ENCODE data around the gene NFILZ.

NFILZ gene

DNA sequence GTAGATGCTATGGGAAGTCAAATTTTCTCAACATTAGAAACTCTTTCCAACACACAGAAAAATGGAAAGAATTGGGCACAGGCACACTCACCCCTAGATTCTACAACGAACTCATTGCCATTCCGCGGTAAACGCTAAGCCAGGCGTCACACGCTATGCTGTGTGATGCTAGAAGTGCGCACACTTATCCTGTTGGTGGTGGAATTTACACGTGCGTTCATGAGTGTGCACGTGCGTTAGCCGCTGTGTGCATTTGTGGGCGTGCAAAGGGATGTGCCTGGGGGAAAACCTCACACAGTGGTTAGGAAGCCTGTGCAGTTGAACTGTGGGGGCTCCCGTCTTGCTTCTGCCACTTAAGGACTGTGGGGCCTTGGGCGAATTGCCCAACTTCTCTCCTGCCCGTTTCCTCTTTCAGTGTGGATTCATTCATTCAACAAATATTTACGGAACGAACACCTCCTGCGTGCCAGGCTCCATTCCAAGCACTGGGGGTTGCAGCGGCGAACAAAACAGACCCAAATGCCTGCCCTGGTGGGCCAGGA lies 7.7 kb downstream of the NFILZ start:
- TF ChIP-seq POLR2AphosphoS5 (IDR thresholded peaks at IDR 0.05; ENCODE audit: low read depth, low read length) = no peak
- no peak for TF ChIP-seq FOXP2 (optimal IDR thresholded peaks at IDR 0.05; ENCODE audit: borderline replicate concordance, extremely low read depth, extremely low read length, insufficient read depth)
- no peak for TF ChIP-seq SIN3A (IDR thresholded peaks at IDR 0.05; ENCODE audit: borderline replicate concordance, insufficient read depth, low read length)
- TF ChIP-seq TAF1 (IDR thresholded peaks at IDR 0.05; ENCODE audit: borderline replicate concordance, insufficient read depth, low read length) = no peak
- TF ChIP-seq, protein P1, sequence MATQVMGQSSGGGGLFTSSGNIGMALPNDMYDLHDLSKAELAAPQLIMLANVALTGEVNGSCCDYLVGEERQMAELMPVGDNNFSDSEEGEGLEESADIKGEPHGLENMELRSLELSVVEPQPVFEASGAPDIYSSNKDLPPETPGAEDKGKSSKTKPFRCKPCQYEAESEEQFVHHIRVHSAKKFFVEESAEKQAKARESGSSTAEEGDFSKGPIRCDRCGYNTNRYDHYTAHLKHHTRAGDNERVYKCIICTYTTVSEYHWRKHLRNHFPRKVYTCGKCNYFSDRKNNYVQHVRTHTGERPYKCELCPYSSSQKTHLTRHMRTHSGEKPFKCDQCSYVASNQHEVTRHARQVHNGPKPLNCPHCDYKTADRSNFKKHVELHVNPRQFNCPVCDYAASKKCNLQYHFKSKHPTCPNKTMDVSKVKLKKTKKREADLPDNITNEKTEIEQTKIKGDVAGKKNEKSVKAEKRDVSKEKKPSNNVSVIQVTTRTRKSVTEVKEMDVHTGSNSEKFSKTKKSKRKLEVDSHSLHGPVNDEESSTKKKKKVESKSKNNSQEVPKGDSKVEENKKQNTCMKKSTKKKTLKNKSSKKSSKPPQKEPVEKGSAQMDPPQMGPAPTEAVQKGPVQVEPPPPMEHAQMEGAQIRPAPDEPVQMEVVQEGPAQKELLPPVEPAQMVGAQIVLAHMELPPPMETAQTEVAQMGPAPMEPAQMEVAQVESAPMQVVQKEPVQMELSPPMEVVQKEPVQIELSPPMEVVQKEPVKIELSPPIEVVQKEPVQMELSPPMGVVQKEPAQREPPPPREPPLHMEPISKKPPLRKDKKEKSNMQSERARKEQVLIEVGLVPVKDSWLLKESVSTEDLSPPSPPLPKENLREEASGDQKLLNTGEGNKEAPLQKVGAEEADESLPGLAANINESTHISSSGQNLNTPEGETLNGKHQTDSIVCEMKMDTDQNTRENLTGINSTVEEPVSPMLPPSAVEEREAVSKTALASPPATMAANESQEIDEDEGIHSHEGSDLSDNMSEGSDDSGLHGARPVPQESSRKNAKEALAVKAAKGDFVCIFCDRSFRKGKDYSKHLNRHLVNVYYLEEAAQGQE (IDR thresholded peaks at IDR 0.05; ENCODE audit: insufficient read depth in 1 of 2, low read depth in 2 of 2, low read length in 2 of 2) = no peak

GRCh38 chr19:8639821-8640401 lies 9.5 kb downstream of the NFILZ start:
- TF ChIP-seq TAF1 (IDR thresholded peaks at IDR 0.05; ENCODE audit: borderline replicate concordance, insufficient read depth, low read length) = no peak
- TF ChIP-seq POLR2AphosphoS5 (IDR thresholded peaks at IDR 0.05; ENCODE audit: low read depth, low read length) = no peak
- TF ChIP-seq, protein P1 (IDR thresholded peaks at IDR 0.05; ENCODE audit: insufficient read depth in 1 of 2, low read depth in 2 of 2, low read length in 2 of 2) = no peak
- no peak for TF ChIP-seq SIN3A (IDR thresholded peaks at IDR 0.05; ENCODE audit: borderline replicate concordance, insufficient read depth, low read length)
- TF ChIP-seq FOXP2 (optimal IDR thresholded peaks at IDR 0.05; ENCODE audit: borderline replicate concordance, extremely low read depth, extremely low read length, insufficient read depth) = no peak

- TF ChIP-seq POLR2AphosphoS5 (IDR thresholded peaks at IDR 0.05; ENCODE audit: low read depth, low read length) = no peak
- no peak for TF ChIP-seq SIN3A (IDR thresholded peaks at IDR 0.05; ENCODE audit: borderline replicate concordance, insufficient read depth, low read length)
Observed at GRCh38 chr19:8640402-8641004, 10.1 kb downstream of the NFILZ start.

GRCh38 chr19:8641221-8641907 lies 10.9 kb downstream of the NFILZ start:
- TF ChIP-seq TAF1 (IDR thresholded peaks at IDR 0.05; ENCODE audit: borderline replicate concordance, insufficient read depth, low read length) (no peak), SIN3A (IDR thresholded peaks at IDR 0.05; ENCODE audit: borderline replicate concordance, insufficient read depth, low read length) (no peak), FOXP2 (optimal IDR thresholded peaks at IDR 0.05; ENCODE audit: borderline replicate concordance, extremely low read depth, extremely low read length, insufficient read depth) (no peak), POLR2AphosphoS5 (IDR thresholded peaks at IDR 0.05; ENCODE audit: low read depth, low read length) (no peak)
- TF ChIP-seq, protein P1 (IDR thresholded peaks at IDR 0.05; ENCODE audit: insufficient read depth in 1 of 2, low read depth in 2 of 2, low read length in 2 of 2) = no peak

DNA sequence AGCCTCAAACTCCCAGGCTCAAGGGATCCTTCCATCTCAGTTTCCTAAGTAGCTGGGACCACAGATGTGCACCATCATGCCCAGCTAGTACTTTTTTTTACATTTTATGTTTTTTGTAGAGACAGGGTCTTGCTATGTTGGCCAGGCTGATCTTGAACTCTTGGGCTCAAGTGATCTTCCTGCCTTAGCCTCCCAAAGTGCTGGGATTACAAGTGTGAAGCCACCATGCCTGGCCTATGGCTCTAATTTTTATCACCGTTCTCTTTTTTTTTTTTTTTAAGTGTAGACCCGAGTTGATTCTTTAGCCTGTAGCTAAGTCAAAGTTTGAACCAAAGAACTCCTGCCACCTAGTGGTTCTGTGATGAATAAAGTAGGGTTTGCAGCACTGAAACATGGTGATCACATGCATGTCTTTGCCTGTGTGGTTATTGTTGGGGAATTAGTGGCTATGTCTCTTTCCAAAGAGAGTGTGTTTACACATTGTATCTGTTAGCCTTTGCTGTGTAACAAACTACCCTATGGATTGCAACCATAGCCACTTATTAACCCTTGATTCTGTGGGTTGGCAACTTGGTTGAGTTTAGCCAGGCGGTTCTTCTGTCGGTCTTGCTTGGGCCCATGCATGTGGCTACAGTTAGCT lies 11.6 kb downstream of the NFILZ start:
- no peak for TF ChIP-seq TAF1 (IDR thresholded peaks at IDR 0.05; ENCODE audit: borderline replicate concordance, insufficient read depth, low read length)
- no peak for TF ChIP-seq FOXP2 (optimal IDR thresholded peaks at IDR 0.05; ENCODE audit: borderline replicate concordance, extremely low read depth, extremely low read length, insufficient read depth)
- TF ChIP-seq, protein P1 (IDR thresholded peaks at IDR 0.05; ENCODE audit: insufficient read depth in 1 of 2, low read depth in 2 of 2, low read length in 2 of 2) = no peak
- no peak for TF ChIP-seq SIN3A (IDR thresholded peaks at IDR 0.05; ENCODE audit: borderline replicate concordance, insufficient read depth, low read length)
- no peak for TF ChIP-seq POLR2AphosphoS5 (IDR thresholded peaks at IDR 0.05; ENCODE audit: low read depth, low read length)
